Activated CD4-positive, CD25-positive, alpha-beta regulatory T cell (primary cell): Measurements from ENCODE around the gene DNM1.
"Not testable (repeated sequence)": the region's sequence is repeated elsewhere in the genome, so short reads cannot be mapped to it uniquely, and the experiment has no call there.

Experiments used
- DNase-seq, 4 experiments: peaks; one replicate each; lab custom pipeline; 2025; lab: John Stamatoyannopoulos, UW

The DNM1 gene

GRCh38 chr9:128276574-128277270 is 73.5 kb downstream of the DNM1 start:
- DNase-seq, result no peak

- DNase-seq, result not testable (repeated sequence)
These were observed 76.2 kb downstream of the DNM1 start for GRCh38 chr9:128279088-128280073.

- DNase-seq, result no peak
These were observed 77.0 kb downstream of the DNM1 start for GRCh38 chr9:128280084-128280622.

GRCh38 chr9:128282500-128282899 is 79.3 kb downstream of the DNM1 start:
- no peak for DNase-seq

DNA sequence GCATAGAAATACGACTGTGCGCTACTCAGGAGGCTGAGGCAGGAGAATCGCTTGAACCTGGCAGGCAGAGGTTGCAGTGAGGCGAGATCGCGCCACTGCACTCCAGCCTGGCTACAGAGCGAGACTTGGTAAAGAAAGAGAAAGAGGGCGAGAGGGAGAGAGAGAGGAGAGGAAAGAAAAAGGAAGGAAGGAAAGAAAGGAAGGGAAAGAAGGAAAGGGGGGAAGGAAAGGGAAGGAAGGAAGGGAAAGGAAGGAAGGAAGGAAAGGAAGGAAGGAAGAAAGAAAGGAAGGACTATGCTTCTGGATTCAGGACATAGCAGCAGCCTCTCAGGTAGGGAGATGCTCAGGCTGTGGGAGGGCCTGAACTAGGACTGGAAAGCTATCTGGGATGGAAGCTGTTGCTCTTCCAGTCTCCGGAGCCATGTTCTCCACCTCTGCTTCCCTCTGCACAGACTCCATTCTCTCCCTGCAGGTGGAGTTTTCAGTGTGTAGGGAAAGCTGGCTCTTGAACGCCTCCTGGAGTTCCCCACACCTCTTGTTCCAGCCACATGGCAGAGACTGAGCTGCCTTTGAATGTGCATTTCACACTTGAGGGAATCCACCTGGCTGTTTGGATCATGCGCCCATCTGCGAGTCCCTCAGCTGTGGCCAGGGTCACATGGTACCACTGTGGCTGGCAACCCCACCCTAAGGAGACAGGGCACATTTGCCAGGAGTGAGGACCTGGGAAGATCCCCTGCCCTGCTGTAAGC is 82.0 kb downstream of the DNM1 start:
- DNase-seq, result no peak

- no peak for DNase-seq
These were observed 83.3 kb downstream of the DNM1 start for GRCh38 chr9:128286440-128286839.

GRCh38 chr9:128288273-128289004 is 85.3 kb downstream of the DNM1 start:
- DNase-seq, result no peak

DNA sequence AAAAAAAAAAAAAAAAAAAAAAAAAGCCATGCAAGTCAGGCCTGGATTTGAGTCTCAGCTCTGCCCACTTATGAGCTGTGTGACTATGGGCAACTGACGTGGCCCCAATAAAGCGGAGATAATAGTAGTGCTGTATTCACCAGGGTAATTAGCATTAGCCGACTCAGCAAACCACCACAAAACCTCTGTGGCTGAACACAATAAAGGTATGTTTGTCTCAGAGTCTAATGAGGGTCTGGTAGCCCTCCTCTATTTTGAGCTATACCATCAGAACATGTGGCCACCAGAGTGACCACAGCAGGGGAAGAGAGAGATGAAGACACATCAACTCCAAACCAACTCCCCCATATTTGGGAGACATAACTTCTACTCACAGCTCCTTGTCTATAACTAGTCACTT is 88.8 kb downstream of the DNM1 start:
- DNase-seq, result no peak

DNA sequence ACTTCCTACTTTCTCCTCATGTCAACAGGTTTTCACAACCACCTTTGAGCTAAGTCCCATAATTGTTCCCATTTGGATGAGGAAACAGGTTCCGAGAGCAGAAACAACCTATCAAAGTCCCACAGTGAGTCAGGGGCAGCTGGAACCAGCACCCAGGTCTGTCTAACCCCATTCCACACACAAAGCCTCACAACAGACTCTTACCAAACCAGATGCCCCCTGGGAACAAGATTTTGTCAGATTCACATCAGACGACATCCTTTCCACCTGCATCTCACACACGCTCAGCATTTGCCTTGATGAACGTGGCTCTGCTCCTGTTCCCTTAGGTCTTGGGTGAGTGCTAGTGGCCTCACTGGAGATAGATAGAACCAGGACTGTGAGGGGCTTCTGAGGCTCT is 89.9 kb downstream of the DNM1 start:
- no peak for DNase-seq

GRCh38 chr9:128294142-128294541 is 91.0 kb downstream of the DNM1 start:
- no peak for DNase-seq

DNA sequence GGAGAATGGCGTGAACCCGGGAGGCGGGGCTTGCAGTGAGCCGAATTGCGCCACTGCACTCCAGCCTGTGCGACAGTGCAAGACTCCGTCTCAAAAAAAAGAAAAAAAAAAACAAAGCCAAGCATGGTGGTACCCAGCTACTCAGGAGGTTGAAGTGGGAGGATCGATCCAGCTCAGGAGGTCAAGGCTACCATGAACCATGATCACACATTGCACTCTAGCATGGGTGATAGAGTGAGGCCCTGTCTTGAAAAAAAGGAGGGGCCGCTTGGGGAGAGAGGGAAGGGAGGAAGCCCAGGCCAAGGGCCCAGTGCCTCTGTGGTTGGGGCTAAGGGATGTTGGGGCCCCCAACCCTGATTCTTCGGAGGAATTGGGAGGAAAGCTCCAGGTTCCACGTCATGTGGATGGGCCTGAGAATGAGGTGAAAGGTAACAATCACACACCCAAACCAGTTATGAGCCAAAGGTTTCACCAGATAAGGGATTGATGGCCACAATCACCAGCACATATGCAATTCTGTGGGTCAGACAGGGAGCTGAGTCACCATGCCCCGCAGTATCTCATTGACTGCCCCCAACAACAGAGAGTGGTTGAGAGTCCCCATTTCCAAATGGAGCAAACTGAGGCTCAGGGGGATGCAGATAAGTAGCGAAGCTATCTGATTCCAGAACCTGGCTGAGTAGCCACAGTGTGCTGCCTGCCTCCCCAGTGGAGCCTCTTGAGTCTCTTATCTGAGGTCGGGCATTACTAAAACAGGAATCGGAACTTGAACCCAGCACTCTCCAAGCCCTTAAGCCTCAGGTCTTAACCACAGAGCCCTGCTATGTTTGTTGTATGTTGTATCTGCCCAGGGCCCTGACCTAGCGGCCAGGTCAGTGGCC is 93.4 kb downstream of the DNM1 start:
- no peak for DNase-seq

DNA sequence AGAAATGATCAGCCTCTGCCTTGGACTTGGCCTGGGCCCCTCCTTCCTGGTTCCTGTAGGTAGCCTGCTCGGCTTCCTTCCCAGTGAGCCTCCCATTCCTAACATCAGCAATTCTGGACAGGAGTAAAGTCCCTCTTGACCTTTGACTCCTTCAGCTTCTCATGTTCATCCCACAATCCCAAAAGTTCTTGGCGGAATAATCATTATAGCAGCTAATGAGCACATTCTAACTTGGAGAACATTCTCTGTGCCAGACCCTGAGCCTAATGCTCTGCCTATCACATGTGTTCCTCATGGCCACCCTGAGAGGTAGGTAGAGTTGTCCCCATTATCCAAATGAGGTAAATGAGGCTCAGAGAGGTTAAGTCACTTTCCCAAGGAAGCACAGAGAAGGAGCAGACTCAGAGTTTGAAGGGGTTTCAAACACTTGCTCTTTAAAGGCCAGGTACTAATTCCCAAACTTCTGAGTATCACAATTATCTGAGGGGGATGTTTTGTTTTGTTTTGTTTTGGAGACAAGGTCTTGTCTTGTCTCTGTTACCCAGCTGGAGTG is 94.1 kb downstream of the DNM1 start:
- no peak for DNase-seq

- DNase-seq, result no peak
These were observed 95.6 kb downstream of the DNM1 start for GRCh38 chr9:128298535-128299482.

DNA sequence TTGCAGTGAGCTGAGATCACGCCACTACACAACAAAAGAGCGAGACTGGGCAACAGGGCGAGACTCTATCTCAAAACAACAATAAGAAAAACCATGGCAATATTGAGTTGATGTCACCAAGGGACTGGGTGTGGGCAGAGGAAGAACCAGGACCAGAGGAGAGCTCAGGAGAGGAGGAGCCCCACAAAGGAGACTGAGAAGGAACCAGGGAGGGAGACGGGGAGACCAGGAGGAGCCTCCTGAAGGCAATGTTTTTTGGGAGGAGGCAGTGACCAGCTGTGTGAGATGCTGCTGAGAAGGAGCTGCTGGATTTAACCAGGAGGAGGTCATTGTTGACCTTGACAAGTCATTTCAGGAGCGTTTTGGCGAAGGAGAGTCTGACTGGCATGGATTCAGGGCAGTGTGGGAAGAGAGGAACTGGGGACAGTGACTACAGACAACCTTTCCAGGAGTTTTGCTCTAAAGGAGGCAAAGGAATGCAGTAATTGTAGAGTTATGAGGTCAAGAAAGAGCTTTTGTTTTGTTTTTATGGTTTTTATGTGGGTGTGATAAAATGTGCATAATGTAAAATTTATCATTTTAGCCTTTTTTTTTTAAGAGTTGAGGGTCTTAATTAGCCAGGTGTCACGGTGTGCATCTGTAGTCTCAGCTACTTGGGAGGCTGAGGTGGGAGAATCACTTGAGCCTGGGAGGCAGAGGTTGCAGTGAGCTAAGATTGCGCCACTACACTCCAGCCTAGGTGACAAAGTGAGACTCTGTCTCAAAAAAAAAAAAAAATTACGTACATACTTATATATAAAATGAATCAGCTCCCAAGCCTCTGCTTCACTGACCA is 101.2 kb downstream of the DNM1 start:
- no peak for DNase-seq
